Measurements from ENCODE around the gene COL4A1.

Gene COL4A1
- 0 reads per million in 3 experiments for total RNA-seq

- DNase-seq: no peak
These were observed at the start of gene COL4A1, which contains the start of gene COL4A2 for GRCh38 chr13:110306960-110307766. Gene COL4A1 (minus strand): TSS chr13:110307157. CDS start chr13:110307027, 130 bp downstream. Gene COL4A2 (plus strand): TSS chr13:110307284. CDS start chr13:110307904, 620 bp downstream.

GRCh38 chr13:110356362-110356761, 49.4 kb upstream of the COL4A1 start:
- no peak for DNase-seq

GRCh38 chr13:110354715-110355473, 47.9 kb upstream of the COL4A1 start:
- DNase-seq: no peak

DNA sequence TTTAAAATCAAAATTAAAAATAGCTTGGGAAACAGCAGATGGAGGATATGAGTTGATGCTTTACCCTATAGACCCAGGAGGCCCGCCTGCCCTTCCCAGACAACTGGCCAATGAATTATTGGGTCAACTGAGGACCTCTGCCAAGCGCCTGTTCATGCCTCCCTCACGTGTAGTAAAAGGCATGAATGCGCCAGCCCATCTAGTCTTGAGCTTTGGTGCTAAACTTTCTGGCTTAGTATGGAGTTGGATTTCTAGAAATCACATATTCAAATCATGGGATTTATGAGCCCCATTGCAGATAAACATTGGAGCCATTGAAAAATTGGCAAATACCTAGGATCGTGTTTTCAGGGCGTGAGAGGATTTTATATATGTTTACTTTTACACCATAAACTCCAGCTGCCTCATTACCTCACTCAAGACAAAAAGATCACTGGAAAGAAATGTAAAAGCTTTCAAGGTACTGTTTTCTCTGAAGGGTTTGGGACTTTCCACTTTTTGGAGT, 47.2 kb upstream of the COL4A1 start:
- no peak for DNase-seq

DNA sequence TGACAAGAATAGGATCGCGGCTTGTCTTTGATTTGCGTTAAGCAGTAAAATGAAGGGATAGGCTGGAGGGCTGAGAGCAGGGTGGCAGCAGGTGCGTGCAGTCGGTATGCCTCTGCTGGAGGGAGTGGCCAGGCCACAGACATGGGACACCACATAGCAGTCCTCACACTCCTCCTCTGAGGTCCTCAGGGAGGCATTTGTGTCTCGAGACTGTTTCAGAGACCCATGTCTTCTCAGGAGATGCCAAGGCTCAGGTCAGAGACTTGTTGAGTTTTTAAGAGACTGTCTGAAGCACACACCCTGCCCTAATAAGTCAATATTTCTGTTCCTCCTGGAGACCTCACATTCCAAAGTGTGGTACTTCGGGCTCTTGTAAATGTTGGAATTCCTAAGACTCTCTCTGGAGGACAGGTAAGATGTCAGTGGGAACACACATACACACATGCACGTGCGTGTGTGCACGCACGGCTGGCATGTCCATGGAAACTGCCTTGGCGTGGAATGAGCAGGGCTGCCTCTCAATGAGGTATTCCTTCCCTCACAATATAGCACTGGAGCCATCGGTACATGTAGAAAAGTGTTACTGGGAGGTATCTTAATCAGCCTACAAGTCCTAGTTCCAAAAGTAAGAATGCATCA, 46.5 kb upstream of the COL4A1 start:
- DNase-seq: no peak

DNA sequence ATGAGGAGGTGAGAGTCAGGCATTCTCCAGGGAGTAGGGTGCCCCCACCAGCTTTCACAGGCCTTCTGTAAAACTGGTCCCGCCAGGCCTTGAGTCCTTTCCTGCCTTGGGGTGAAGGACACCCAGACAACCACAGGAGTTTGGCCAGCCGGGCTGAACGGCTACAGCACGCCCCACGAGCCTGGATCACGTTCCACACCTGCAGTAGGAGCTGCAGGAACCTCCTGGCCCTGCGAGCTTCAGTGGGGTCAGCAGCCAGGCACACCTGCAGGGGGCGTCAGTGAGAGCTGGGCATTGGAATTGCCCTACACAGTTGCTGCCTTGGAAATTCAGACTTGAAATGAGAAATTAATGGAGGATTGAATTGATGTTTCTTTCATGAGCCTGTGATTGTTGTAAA, 45.8 kb upstream of the COL4A1 start:
- DNase-seq: no peak

GRCh38 chr13:110351636-110352420, 44.9 kb upstream of the COL4A1 start:
- DNase-seq: no peak

- DNase-seq: no peak
These were observed 43.6 kb upstream of the COL4A1 start for GRCh38 chr13:110350509-110350908.

GRCh38 chr13:110350049-110350448, 43.1 kb upstream of the COL4A1 start:
- DNase-seq: no peak

- no peak for DNase-seq
These were observed 42.3 kb upstream of the COL4A1 start for GRCh38 chr13:110349239-110349638.

DNA sequence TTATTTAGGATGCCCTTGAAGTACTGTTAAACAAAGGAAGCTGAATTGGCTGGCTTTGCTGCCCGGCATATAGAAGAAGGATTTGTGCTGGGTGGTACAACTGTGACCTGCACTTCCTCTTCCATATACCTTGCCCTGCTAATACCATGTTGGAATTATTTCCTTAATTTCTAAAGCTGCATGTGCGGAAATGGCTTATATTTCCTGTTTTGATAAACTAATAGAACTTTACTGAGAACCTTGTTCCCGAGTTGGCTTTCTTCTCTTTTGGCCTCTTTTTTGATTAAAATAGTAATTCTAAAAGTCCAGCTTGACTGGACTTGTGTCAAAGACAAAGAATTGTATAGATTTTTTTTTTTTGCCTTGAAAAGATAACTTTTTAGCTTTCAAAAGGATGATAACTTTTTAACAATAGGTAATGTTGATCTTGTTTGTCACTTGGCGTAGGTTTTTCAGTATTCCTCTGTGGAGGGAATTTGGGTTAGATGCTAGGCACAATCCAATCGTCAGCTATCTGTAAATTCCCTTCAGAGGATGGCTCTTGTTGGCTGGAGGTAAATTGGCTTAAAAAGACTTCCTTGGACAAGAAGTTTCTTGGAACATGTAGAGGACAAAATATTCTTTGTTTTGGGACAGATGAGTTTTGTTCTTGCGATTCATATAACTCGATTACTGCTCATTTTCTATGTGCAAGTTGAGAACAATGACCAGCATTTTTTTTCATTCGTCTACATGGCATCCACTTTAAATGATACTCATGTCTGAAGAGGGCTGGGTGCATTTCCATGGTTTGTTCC, 41.5 kb upstream of the COL4A1 start:
- DNase-seq: no peak

- DNase-seq: no peak
These were observed 40.8 kb upstream of the COL4A1 start for GRCh38 chr13:110347535-110348308.

GRCh38 chr13:110347088-110347487, 40.1 kb upstream of the COL4A1 start:
- no peak for DNase-seq

DNA sequence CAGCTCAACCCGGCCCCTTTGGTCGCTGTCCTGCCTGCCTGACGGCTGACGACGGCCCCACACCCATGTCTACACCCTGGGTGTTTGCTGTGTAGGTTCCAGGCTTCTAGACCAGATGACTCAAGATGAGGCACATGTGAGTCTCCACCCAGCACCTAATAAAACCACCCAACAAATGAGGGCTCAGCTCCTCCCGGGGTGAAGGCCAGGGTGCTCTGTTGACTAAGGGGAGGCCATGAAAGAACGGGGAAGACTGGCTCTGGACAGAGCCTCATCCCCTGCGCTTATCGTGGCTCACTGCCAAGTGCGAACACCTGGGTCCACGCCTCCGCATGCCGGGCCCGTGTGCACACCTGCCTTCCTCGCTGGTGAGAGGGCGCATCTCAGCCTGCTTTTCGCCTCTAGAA, 39.7 kb upstream of the COL4A1 start:
- DNase-seq: no peak

GRCh38 chr13:110345701-110346100, 38.7 kb upstream of the COL4A1 start:
- no peak for DNase-seq

GRCh38 chr13:110345266-110345665, 38.3 kb upstream of the COL4A1 start:
- no peak for DNase-seq

- DNase-seq: no peak
These were observed 37.4 kb upstream of the COL4A1 start for GRCh38 chr13:110344320-110344719.

GRCh38 chr13:110343241-110343865, 36.4 kb upstream of the COL4A1 start:
- no peak for DNase-seq

- no peak for DNase-seq
These were observed 35.5 kb upstream of the COL4A1 start for GRCh38 chr13:110342474-110342873.
